NCI-H1417 treated with DMSO at 0.1 percent for 48 hours (cell line): Measurements from ENCODE around the gene CHST3.
"Not testable (repeated sequence)": the region's sequence is repeated elsewhere in the genome, so short reads cannot be mapped to it uniquely, and the experiment has no call there.

Source experiments
- DNase-seq: peaks from one replicate; lab custom pipeline; 2025; lab: John Stamatoyannopoulos, UW

The CHST3 gene

DNA sequence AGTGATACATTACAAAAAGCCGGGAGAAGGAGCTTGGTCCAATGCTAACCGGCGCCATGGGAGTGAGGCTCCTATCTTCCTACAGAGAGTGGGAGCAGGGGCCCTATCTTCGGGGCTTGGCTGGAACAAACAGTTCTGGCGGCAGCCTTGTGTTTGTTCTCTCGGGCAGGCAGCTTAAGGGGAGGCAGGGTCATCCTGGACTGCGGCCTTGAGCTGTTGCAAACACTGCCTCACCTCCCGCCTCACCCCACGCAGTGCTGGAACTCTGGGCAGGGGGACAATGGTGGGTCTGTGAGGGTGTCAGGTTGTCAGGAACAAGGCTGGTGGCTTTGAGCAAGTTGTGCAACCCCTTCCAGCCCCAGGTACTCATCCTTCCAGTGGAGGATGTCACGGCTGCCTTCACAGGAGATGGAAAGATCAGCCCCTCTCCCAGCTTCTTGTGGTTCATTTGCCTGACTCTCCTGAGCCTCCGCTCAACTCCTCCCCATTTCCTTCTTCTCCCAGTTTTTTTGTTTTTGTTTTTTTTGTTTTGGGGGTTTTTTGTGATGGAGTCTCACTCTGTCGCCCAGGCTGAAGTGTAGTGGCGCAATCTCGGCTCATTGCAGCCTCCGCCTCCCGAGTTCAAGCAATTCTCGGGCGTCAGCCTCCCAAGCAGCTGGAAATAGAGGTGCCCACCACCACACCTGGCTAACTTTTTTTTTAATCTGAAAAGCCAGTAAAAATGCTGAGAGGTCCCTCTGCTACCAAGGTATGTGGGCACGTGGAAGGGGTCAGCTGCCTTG lies 66.8 kb downstream of the CHST3 start:
- DNase-seq: no peak

DNA sequence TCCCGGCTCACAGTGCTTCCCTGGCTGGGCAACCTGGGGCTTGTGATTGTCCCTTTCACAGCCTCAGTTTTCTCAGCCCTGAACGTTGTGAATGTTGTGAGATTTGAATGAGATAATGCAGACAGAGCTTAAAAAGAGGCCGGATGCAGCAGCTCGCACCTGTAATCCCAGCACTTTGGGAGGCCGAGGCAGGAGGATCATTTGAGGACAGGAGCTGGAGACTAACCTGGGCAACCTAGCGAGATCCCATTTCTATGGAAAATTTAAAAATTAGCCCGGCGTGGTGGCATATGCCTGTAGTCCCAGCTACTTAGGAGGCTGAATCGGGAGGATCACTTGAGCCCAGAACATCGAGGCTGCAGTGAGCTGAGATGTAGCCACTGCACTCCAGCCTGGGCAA lies 67.5 kb downstream of the CHST3 start:
- no peak for DNase-seq

DNA sequence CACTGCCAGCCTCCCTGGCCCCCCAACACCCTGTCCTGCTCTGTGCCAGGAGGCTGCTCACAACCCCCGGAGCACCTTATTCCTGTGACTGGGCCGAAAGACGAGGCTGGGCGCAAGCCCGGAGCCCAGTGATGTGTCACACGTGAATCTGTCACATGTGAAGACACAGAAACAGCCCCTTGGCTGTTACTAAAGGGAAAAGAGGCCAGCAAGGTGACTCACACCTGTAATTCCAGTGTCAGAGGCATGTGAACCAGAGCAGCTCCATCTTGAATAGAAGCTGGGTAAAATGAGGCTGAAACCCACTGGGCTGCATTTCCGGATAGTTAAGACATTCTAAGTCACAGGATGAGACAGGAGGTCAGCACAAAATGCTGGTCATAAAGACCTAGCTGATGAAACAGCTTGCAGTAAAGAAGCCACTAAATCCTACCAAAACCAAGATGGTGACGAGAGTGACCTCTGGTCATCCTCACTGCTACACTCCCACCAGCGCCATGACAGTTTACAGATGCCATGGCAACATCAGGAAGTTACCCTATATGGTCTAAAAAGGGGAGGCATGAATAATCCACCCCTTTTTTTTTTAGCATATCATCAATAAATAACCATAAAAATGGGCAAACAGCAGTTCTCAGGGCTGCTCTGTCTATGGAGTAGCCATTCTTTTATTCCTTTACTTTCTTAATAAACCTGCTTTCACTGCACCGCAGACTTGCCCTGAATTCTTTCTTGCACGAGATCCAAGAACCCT lies 68.4 kb downstream of the CHST3 start:
- not testable (repeated sequence) for DNase-seq

DNA sequence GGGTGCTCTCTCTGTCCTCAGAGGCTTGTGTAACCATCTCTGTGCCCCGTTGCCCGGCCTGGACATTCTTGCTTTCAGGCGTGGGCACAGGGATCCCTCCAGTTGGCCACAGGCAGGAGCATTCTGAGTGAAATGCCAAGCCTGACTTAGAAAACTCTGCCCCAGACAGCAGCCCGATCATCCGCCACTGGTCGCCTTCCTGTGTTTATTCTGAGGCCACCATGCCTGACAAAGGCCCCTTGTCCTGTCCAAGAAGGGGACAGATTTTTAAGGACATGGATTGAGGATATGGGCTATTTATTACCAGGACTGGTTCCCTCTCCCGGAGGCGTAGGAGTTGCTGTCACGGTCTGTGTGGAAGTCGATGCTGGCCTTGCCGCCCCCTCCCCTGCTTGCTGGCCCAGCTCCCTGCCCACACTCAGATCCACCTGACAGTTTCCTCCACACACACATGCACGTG lies 69.9 kb downstream of the CHST3 start:
- DNase-seq: no peak

DNA sequence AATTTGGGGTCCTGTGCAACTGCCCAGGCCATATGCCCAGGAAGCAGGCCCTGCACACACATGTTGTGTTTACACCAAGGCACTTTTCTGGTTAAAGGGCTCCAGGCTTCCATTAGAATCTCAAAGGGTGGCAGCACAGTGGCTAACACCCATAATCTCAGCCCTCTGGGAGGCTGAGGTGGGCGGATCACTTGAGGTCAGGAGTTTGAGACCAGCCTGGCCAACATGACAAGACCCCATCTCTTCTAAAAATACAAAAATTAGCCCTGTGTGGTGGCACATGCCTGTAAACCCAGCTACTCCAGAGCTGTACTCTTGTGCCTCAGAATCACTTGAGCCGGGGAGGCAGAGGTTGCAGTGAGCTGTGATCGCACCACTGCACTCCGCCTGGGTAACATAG lies 70.6 kb downstream of the CHST3 start:
- no peak for DNase-seq

DNA sequence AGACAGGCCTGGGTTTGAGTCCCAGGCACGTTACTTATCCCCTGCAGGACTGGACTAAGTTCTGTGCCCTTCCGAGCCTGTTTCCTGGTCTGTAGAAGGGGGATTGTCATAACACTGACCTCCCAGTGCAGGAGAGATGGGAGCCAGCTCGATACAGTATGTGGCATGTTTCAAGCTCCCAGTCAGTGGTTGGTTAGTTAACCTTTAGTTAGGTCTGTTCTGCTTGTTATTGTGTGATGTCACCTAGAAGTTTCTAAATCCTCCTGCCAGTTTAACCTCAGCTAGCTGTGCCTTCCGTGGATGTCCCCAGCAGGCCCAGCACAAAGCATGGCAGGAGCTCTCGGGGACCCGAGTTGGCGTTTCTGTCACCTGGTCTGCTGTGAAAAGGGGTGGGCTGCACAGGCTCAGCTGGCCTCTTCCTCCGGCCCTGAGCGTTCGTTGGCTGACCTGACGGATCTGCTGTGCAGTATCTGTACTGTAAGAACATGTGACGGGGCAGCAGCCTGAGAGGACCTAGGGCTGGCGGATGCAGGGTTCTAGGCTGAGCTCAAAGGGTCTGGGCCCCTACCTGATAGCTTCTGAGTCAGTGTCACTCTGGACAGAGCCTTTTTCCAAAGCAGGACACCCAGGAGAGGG lies 71.2 kb downstream of the CHST3 start:
- no peak for DNase-seq

DNA sequence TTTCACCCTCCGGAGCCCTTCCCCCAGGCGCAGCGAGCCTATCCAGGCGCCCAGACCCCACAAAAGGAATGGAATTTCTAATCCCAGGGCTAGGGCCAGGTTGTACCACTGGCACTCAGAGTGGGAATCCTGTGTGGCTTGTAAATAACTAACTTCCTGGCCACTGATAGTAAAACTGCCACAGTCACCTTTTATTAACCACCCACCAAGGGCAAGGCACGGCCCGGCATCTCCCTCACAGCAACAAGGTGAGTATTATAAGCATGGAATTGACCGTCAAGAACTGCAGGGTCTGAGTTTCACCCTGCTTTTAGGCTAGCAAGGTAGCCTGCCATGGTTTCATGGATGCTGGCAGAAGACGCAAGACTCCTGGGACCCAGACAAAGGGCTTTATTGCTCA lies 73.1 kb downstream of the CHST3 start:
- no peak for DNase-seq

DNA sequence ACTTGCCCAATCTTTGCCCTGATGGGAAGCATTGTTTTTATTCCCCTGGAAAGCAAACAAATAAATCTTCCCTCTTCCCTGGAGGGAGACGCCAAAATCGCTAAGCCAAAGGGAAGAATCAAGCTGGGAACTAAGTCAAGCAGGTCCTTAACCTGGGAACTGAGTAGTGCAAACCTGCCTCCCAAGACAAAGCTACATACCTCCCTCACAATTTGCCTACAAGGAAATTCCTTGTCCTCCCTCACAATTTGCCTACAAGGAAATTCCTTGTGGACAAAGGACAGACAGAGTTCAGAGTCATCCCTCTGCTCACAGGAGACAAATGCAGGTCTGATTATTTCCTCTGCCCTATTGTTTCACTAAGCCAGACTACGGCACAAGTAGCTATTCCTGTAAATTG lies 73.6 kb downstream of the CHST3 start:
- DNase-seq: no peak

DNA sequence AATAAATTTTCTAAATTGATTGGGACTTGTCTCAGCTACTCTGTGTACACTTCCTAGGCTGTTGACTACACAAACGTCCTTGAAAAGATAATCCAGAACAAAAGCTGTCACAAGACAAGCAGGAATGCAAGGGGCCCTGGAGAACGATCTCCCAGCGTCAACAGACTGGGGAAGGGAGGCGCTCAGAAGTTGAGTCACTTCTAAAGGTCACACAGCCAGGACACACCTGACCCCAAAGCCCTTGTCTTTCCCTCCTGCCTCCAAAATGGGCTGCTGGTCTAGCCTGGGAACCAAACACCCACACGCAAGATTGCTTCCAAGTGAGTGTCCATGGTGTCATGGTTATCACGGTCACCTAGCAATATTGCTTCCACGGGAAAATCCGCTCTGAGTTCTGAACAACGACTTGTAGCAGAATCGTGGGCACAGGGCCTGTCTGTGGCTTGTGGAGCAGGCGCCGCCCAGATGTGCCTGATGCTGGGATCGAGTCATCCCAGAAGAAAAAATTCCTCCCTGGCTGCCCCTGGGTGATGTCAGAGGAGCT lies 74.3 kb downstream of the CHST3 start:
- DNase-seq: no peak

DNA sequence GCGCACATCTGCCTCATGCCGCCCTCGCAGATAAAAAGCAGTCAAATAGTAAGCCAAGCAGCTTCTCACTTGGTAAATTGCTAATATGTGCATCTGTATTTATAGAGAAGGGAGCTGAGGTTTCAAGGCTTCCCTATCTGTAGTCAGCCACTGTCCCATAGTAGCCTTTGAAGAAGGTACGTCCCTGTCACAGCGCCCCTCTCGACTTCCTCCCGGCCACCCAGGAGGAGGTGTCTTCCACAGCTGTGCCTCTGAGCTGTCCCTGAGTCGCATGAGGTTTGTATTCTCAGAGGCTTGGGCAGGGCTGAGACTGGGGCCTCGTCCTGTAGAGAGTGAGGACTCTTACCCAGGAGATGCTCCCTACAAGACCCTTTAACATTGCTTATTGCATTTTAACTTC lies 75.2 kb downstream of the CHST3 start:
- DNase-seq: no peak

DNA sequence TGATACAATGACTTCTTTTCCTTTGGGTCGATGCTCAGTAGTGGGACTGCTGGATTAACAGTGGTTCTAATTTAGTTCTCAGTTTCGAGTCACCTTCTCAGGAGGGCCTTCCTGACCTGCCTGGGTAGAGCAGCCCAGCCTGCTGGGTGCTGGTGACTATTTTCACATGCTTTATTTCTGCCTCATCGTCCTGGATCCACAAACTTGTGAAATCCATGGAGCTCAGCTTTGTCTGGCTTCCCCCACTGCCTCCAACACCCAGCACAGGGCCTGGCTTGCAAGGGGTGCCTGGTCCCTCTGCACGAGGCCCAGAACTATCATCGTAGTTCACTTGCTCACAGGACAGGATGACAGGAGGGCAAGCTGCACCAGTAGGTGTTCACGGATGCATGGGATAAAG lies 77.3 kb downstream of the CHST3 start:
- no peak for DNase-seq

DNA sequence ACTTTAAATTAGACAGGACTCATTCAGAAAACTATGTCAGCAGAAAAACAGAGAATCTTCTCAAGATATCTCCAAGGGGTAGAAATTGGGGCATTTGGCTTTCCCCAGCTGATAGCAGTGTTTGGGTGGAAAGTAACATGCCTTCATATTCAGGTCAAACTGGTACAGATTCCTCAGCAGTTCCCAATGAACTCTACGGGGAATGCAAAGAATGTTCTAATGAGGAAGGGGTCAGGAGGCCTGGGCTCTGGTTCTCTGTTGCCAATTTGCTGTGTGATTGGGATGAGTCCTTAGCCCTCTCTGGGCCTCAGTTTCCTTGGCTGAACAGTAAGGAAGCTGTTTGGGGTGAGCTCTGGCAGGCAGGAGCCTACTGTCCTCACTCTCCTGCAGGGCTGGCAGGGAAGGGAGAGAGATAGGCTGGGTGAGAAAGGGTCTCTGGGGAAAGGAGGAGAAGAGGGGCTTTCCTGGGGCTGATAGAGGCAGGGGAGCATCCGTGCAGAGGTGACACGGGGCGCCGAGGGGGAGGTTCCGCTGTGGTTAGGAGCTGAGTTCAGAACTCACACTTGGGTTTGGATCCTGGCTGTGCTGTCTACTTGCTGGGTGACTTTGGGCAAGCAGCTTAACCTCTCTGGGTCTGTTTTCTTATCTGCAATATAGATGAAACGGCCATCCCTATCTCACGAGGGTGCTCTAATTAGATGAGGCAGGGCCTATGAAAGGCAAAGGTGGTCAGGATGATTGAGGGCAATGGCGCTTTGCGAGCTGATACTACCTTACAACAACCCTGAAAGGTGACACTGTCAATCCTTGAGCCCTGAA lies 79.0 kb downstream of the CHST3 start:
- DNase-seq: no peak

DNA sequence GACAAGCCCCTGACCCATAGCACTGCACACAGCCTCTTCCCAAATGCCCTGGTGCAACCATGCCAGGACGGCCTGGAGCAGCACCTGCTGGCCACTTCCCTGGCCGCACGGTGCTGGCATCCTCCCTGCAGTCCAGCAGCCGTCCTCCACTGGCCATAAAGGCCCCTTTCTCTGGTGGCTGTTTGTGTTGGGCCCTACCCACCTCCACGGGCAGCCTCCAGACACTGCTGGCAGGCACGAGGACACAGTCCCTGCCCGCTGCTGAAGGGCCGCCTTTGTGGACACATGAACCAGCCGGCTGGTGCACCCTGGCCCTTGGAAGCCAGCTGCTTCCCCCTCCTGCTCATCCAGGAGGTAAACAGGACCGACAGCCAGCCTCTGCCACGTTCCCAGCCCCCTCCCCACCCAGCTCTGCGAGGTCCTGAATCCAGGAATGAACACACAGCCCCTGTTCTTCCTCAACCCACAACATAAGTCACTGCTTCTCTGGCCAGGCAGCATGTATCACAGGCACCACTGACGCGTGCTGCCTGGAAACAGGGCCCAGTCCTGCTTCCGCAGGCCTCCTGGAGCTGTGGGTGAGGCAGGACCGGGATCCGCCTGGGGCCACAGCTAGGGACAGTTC lies 80.3 kb downstream of the CHST3 start:
- no peak for DNase-seq

DNA sequence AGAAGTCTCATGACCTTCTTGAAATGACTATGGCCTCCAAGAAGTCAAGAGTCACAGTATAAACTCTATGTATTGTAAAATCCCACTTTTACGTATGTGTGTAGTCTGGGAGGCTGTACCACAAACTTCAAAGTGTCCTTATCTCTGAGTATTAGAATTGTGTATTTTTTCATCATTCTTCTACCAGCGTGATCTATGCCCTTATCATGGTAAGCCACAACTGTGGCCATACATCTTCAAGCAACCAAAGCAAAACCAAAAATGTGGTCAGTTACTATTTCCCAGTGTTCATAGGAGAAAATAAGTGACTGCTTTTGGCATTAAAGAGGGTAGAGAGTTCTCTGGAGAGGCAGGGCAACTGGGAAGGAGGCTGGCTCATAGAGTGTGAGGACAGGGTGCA lies 81.4 kb downstream of the CHST3 start:
- DNase-seq: no peak

DNA sequence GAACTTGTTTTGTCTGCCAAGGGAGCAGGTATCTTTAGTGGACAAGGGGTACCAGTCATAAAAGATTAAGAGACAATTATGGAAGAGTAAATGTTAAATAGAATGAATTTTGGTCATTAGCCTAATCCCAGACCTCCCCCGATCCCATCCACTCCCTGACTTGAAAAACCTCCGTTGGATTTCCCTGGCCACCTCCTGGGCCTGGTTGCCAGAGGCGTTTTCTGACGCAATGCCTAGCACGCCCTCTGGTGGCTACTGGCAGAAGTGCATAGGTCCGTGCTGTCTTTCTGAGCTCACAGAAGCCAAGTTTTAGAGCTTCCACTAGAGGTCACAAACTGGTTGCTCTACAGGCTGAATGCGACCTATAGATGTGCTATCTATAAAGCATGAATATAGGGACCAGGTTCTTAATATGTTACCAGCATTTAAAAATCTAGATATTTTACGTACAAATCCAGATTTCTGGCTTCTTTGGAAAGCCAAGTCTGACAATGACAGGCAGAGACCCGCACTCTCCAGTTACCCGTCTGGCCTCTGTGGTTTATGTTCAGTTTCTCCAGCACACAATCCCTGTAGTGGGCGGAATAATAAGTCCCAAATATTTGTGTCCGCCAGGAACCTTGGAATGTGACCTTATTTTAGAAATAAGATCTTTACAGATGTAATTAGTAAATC lies 84.4 kb downstream of the CHST3 start:
- DNase-seq: peak; percentile 47

DNA sequence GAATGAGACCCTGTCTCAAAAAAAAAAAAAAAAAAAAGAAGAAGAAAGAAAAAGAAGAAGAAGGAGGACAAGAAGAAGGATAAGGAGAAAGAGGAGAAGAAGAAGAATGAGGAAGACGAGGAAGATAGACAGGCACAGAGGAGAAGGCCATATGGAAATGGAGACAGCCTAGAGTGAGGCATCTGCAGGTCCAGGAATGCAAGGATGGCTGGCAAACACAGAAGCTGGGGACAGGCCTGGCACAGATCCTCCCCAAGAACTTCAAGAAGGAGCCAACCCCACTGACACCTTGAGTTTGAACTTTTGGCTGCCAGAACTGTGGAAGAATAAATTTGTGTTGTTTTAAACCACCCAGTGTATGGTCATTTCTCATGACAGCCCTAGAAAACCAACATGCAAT lies 85.3 kb downstream of the CHST3 start:
- DNase-seq: no peak

DNA sequence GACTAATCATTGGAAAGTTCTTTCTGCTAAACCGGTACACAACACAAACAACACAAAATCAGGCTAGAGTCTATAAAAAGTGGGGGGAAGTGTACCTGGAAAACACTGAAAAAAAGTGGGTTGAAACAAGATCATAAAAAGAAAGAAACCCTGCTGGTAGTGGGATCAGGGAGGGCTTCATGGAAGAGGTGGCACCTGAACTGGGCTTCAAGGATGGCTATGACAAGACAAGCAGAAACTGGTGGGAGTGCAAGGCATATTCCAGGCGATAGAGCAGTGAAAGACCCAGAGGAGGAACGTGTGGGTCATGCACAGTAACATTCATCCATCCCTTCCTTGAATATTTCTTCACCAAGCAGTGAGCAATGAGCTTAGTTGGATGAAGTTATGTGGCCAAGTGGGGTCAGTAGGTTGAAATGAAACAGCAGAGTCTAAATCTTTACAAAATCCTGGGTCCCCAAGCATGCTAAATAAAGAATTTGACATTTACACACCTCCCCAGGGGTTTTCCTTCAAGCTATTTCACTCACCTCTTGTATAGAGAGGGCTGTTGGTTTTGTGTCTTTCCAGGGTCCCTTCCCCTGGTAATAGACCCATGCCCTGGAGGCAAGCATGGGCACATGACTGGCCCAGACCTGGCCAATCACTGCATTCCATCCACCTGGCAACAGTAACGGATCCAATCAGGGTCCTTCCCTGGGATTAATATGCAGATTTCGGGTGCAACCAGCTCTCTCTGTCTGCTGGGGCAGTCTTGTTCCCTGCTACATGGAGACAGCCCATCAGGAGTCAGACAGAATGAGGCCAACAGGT lies 86.0 kb downstream of the CHST3 start:
- no peak for DNase-seq

DNA sequence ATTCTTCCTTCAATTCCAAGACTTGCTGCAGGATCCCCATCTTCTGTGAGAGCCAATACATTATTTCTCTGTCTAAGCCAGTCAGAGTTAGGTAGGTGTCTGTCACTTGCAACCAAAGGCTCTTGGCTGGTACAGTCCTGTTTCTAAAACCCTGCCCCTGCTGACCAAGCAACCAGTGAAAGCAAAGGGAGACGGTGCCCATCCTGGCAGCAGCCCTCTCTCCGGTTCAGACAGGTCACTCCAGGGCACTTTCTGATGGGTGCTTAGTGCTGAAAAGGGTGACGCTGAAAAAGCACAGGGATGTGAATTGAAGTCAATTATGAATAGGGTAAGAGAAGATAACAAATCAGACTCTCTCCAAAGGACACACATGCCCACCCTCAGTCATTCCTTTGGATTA lies 86.7 kb downstream of the CHST3 start:
- DNase-seq: no peak

DNA sequence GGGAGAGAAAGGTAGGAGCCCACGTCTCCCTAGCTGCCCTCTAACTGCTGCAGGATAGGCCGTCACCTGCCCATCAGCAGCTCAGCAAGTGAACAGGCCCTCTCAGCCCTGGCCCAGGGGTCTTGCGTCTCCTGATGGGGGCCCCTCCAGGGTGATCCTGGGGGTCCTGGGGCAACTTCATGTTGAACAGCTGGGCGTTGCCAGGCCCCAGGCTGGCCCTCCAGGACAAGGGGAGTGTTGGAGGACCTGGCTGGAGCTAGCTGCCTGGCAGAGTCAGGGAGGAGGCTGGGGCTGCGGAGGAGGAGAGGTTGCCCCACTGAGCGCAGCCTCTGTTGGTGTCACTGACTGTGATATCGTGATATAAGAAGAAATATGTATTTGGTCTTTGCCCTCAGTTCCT lies 89.5 kb downstream of the CHST3 start:
- DNase-seq: no peak

DNA sequence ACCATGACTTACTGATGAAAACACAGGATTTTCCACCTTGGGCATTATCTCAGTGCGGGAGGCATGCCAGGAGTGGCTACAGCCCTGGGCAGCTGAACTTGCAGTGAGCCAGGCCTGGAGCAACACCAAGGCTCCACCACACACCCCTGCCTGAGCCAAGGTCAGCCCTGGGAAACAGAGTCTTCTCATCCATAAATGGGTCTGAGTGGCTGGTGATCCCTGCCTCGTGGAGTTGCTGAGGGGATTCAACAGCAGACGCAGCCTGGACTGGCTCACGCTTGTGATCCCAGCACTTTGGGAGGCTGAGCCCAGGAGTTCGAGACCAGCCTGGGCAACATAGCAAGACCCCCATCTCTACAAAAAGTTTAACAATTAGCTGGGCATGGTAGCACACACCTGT lies 91.9 kb downstream of the CHST3 start:
- no peak for DNase-seq
